ENCODE results near the gene TM7SF2.

The TM7SF2 gene

GRCh38 chr11:65090628-65091027 lies 21.0 kb upstream of the TM7SF2 start:
- DNase-seq: no peak

- no peak for DNase-seq
Measured at GRCh38 chr11:65095427-65095826, 16.2 kb upstream of the TM7SF2 start.

GRCh38 chr11:65095974-65096806 lies 15.5 kb upstream of the TM7SF2 start, which contains the start of gene VPS51:
VPS51 (plus strand) TSS chr11:65096214; CDS start chr11:65096251, 37 bp downstream.
- DNase-seq: peak; percentile 82 to 88

- no peak for DNase-seq
Measured at GRCh38 chr11:65096926-65097325, 14.7 kb upstream of the TM7SF2 start.

- DNase-seq: no peak
Measured at GRCh38 chr11:65100674-65101350, 10.9 kb upstream of the TM7SF2 start.

- DNase-seq: no peak
Measured at GRCh38 chr11:65102142-65103095, 9.3 kb upstream of the TM7SF2 start.

- no peak for DNase-seq
Measured at GRCh38 chr11:65103476-65103875, 8.2 kb upstream of the TM7SF2 start.

- DNase-seq: no peak
Measured at GRCh38 chr11:65104628-65105027, 7.0 kb upstream of the TM7SF2 start.

- DNase-seq: no peak
Measured at GRCh38 chr11:65107078-65107477, 4.6 kb upstream of the TM7SF2 start.

- DNase-seq: no peak
Measured at GRCh38 chr11:65107751-65108468, 3.8 kb upstream of the TM7SF2 start.

GRCh38 chr11:65108469-65109123 lies 3.1 kb upstream of the TM7SF2 start:
- DNase-seq: no peak

GRCh38 chr11:65109231-65110198 lies 2.2 kb upstream of the TM7SF2 start:
- no peak for DNase-seq

- DNase-seq: peak; percentile 71 to 99
Measured at GRCh38 chr11:65110354-65110861, 1.3 kb upstream of the TM7SF2 start.

GRCh38 chr11:65111159-65111743 lies 421 bp upstream of the TM7SF2 start:
- no peak for DNase-seq

- peak; percentile 33 to 60 for DNase-seq
Measured at GRCh38 chr11:65112546-65113360, 1.1 kb downstream of the TM7SF2 start.

GRCh38 chr11:65113361-65113756 lies 1.7 kb downstream of the TM7SF2 start:
- DNase-seq: no peak

- DNase-seq: no peak
Measured at GRCh38 chr11:65113839-65114238, 2.2 kb downstream of the TM7SF2 start.

GRCh38 chr11:65114538-65115171 lies 3.0 kb downstream of the TM7SF2 start:
- DNase-seq: no peak

Data from inflammatory macrophage treated with lipopolysaccharide for 1 hour (primary cell).